Measurements from ENCODE around the gene COX10.

The COX10 gene

DNA sequence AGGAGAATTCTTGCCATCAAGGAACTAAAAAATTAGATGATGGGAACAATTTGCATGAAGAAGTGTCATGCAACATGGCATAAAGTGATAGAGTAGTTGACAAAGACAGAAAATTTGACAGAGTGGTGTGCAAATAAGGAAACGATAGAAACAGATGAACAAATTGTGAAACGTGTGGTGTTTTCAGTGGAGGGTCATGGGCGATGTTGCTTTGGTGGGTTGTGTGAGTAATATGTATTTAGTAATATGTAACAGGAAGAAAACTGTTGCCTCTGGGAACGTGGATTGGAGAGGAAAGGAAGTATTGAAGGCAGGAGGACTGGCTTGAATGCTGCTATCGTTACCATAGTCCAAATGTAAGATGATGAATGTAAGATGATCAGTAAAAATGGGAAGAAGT lies 3.6 kb downstream of the COX10 start:
- no peak for DNase-seq

DNA sequence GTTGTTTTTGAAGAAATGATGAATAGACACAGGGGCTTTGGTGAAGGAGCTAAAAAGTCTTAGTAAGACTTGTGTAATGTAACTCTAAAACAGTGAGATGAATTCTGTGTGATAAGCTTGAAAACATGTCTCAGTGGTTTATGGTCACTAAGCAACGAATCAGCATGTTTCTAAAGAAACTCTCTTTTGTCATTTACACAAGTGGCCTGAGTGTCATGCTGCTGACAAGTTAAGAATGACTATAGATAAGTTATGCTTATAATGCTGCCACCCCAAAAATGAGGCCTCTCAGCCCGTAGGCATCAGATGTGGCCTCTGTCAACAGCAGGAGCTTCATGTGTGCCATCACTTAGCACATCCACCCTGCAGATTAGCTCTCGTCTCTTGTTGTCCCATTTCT lies 8.7 kb downstream of the COX10 start:
- no peak for DNase-seq

DNA sequence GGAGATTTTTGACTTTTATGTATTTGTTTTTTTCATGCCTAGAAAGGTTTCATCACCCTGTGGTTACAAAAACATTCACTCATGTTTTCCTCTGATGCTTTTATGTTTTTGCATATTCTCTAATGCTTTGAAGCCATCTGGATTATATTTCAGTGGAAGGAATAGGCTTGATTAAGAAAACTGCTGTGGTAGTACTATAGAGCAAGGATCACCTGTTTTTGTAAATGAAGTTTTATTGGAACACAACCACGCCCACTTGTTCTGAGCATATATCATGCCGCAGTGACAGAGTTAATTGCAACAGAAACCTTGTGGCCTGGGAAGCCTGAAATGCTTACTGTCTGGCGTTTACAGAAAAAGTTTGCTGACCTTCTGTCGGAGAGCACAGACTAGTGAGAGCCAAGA lies 11.5 kb downstream of the COX10 start:
- DNase-seq: no peak

DNA sequence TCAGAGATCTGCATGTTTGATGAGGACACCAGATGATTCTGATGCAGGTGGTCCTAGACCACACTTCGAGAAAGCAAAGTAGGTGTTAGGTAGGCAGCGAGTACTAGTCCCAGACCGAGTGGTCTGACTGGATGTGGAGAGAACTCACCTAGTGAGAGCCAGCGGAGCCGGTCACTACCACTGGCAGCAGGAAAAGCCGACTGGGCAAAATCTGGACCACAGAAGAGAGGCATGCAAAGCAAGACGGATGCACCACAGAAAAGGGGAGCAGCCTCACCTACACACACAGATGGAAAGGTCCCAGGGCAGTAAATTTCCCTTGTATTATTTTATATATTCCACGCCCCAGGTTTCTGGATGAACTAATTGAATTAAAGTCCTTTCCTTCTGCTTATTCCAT lies 13.5 kb downstream of the COX10 start:
- no peak for DNase-seq

DNA sequence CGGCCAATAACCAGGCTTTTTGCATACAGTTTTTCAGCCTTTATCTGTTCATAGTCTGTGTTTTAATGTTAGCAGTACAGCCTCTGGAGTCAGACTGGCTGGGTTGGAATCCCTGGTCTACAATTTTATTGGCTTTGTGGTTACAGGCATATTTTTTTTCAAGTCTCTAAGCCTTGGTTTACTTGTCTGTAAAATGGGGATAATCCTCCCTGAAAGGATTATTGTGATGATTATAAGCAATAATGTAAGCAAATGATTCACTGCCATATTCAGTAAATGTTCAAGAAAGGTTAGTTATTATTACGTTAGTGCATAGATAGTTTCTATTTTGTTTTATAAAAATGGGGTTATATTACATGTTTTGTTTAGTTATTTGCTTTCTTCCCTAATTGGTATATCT lies 15.7 kb downstream of the COX10 start:
- DNase-seq: no peak

DNA sequence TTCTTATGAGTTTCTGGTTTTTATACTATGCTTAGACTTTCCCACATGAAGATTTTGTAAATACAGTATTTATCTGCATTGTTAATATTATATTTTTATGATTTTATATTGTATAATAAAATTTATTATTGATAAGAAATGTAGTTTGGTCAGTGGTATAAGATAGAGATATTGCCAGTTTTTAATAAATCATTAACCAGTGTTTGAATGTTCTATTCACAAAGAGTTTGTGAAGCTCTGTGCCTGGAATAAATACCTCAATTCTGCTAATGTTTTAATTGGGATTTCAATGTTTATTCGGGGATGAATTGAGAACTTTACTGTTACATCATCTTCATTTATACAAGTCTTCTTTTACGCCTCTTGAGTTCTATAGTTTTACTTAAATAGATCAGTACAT lies 16.9 kb downstream of the COX10 start:
- no peak for DNase-seq

DNA sequence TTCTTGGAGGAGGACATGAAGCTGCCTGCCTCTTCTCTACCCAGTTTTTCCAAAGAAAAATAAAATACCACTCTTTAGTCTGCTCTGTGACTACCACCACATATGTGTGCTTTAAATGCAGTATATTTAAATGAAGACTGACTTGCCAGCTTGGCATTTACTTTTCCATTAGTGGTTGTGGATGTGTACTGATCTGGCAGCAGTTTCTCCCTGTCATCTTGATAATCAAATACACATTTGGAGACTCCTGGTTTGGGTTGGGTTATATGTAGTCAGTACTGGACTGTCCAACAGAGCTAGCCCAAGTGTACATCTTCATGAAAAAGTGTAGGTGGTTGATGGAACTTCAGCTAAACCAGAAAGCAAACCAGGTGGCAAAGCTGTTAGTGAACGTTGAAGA lies 19.9 kb downstream of the COX10 start:
- no peak for DNase-seq

DNA sequence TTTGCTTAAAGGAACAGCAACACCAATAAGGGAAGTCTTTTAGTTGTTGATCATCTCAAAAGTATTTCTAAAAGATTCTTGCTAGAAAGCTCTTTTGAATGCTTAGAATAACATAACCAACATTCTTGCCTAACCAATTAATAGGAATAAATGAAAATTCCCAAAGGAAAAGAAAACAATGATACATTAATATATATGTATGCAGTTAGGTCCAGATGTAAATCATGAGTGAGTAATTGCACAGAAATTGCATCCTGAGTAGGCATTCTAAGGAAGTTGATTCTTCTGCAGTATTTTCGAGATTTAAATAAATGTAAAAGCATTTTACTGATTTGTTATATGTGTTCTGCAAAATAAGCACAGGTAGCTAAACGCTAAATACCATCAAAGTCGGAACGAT lies 22.1 kb downstream of the COX10 start:
- DNase-seq: no peak

DNA sequence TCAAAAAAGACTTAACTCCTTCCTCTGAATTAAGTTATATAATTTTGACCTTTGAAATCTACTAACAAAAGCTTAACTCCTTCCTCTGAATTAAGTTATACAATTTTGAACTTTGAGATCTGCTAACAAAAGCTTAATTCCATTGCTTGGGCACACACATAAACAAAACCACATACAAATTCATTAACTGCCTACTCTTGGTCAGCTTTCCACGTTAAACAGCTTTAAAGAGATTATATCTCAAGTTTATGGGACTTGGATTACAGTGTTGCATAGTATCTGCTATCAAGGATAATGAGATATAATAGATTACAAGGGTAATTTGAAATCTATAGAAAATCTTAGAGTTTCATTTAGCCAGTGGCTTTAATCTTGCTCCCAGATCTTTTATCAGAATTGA lies 23.5 kb downstream of the COX10 start:
- no peak for DNase-seq

DNA sequence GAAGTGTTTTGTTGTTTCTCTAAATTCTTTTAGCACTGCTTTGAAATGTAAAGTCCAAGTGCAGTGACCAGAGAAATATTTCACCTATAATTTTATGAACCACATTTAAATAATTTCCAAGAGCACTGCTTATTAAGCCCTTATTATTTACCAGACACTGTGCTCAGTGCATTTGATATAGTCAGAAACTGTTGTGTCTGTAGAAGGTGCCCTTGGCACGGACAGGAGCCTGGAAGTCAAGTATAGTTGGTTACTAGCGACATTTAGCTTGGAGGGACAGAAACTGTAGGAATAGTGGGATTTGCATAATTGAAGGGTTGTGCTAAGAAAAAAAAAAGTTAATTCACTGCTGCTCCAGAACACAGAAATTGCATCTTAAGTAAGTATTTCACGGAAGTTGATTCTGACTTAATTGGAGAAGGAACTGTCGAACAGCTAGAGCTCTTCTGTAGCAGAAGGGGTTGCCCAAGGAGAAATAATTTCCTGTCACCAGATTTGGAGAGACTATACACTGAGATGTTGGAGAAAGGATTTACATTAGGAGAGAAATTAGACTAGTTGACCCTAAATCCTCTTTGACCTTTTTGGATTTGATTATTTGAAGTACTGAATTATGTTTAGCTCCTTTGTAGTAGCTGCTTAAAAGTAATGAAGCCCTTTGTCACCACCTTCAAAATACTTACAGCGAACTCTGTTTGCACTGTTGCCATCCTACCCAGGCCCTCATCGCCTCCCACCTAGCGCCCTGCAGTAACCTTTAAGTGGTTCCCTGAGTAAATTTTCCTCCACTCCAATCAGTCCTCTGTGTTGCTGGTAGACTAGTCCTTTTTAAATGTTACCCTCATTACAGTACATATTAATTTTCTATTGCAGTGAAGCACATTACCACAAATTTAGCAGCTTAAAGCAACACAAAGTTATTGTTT lies 25.6 kb downstream of the COX10 start:
- DNase-seq: no peak

DNA sequence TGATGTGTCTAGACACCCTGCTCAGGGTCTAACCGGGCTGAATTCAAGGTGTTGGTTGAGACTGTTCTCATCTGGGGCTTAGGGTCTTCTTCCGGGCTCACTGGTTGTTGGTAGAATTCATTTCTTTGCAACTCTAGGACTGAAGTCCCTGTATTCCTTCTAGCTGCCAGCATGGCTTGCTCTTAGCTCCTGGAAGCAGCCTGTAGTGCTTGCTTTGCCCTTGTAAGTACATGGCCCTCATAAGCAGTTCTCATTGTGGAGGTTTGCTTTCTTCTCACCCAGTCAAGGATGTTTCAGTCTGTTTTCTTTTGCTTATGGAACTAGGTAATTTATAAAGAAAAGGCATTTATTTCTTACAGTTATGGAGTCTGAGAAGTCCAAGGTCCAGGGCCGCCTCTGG lies 26.3 kb downstream of the COX10 start:
- DNase-seq: no peak

DNA sequence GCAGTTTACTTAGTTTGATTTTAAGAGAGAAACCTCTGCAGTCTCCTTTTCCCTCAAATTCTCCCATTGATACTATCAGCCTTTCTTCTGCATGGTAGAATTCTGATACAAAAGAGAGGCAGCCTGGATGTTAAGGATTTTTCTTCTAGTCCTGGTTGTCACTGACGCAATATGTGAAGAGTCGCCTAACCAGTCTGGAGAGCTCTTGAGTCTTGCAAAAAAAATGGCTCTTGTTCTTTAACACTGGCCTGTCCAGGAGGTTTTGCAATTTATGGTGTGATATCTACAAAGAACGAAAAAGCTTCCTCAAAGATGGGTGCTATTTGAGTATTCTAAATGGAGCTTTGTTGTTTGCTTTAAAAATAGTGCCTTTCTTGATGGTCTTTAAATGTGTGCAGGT lies 28.9 kb downstream of the COX10 start:
- DNase-seq: no peak

DNA sequence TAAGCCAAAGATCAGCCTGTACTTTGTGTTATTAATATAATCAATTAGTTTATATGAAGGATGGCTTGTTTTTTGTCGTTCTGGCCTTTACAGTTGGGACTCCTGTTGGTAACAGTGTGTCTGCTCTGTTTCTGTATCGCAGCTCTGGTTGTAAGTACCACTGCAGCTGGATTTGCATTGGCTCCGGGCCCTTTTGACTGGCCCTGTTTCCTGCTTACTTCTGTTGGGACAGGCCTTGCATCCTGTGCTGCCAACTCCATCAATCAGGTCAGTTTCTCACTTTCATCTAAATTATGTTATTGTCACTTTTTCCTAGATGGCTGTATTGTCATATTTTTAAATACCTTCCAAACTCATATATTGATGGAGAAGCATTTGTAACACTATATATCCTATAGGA lies 32.7 kb downstream of the COX10 start:
- DNase-seq: no peak

DNA sequence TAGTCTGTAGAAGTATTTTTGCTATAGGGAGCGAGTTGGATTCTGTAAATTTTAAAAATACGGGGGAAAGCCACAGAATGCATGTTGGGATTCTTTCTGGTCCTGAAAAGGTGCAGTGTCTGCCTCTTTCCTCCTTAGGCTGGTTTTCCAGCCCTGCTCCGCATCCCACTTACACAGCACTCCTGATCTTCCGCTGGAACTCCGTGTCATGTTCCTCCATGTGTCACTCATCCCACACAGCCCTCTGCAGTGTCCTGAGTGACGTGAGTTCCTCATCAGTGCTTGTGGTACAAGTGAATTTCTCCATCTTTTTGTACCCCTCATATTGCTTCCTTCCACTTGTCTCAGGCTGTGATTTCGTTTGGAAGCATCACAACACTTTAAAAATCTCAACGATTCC lies 34.5 kb downstream of the COX10 start:
- no peak for DNase-seq

DNA sequence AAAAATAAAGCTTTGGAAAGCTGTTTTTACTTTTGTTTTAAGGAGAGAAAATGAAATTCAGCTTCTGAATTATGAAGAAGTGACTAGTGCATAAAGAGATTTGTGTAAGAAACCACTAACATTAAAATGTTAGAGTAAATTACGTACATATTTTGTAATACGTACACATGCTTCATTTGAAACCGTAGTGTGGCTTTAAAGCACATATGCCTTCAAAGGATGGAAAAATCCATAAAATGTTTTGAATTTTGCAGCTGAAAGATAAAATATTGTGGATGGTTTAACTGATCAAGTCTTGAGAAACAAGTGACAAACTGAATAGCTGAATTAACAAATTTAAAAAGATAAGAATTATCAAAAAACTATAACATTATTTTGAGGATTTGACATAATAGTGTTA lies 35.4 kb downstream of the COX10 start:
- no peak for DNase-seq

DNA sequence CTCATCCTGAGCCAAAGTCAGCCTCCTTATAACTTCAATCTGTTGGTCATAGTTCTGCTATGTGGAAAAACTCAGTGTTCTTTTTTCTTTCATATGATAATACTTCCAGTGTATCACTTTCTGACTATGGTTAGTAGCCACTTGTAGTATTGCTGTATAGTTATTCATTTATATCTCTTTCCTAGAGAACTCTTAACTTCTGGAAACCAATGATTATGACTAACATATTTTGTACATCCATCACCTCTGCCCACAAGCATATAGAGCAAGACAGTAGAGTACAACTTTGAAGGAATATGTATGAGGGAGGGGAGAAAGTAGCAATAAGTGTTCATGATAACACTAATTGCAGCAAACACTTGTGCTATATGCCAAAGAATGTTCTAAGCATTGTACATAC lies 38.6 kb downstream of the COX10 start:
- no peak for DNase-seq

DNA sequence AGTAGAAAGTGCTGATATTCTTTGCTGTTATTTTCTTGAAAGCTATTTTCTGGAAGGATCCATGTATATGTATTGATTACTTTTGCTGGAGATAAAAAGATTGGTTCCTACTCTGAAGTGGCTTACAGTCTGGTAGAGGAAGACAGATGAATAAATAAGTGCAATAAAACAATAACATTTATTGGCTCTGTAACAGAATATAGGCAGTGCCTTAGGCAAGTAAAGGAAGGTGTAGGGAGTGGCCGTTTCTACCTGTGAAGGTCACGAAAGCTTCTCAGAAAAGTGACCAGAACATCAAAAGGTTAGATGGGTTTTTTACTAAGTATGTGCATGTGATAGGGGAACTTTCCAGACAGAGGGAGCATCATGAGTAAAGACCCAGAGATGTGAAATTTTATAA lies 43.1 kb downstream of the COX10 start:
- no peak for DNase-seq

DNA sequence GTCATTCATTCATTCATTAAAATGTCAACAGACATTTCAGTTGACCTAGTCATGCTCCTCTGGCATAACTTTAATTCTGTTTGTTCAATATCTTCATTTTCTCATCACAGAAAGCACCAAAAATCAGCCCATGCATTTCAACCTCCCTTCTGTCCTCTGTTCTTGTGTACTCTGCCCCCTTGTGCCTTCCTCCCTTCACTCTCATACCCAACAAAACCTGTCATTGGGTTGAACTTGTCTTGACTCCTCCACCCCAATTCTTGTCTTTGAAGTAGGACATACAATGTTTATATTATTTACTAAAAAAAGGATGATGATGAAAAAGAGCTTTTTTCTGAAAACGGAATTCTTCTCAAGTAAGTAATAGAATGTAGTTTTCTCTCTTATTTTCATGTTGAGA lies 43.8 kb downstream of the COX10 start:
- DNase-seq: no peak

DNA sequence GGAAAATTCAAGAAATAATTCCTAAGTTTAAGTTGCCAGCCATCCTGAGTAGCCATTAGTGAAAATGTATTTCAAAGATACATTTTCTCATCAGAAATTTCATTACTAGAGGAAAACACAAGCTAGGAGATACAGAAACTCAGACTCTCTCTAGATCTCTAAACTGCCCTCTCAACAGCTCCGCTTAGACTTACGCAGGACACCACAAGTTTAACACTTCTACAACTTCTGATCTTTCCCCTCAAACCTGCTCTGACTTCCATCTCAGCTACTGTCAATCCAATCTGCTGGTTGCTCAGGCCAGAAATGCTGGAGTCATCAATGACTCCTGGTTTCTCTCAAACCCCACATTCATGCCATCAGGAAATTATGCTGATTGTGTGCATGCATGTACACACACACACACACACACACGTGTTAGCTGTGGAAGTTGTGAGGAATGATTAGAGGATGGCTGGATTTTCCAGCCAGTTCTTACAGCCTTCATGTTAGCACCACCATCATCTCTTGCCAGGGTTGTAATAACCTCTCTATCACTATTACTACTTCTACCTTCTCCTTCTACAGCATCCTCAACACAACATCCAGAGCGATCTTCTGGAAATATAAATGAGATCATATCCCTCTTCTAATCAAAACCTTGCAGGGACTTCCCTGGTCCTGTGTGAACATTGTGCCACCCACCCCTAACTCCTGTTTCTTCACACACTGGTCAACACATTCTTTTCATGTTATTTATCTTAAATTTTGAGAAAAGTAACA lies 47.1 kb downstream of the COX10 start:
- DNase-seq: no peak

DNA sequence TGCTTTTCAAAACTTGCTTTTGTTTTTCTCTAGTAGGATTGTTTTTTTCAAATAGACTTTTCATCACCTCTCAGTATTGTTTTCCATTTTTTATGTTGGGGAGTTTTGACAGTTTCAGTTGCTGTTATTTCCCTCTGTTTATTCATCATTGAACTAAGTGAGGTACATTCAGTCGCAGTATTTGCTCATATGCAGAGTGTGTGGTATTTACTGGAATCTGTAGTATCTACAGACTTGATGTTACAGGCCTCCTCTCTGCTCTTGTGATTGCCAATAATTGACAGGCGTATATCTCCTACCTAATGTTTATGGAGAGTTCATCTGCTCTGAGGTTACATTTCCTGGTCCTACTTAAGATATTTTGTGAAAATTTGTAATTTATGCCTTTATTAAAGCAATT lies 49.6 kb downstream of the COX10 start:
- DNase-seq: no peak

DNA sequence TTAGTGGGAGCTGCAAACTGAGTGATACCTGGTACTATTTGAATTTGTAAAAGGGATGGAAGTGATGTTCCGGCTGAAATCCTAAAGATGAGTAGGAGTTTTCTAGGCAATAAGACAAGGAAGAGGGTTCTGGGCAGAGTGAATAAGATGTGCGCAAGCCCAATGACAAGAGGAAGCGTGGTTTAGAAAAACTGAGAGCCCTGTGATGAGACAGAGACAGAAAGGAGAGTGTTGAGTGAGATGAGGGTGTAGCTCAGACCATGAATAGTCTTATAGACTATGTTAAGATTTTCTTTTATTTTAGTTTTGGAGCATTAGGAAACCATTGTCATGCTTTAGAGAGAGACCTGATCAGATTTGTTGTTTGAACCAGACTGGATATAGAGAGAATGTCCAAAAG lies 50.2 kb downstream of the COX10 start:
- no peak for DNase-seq

DNA sequence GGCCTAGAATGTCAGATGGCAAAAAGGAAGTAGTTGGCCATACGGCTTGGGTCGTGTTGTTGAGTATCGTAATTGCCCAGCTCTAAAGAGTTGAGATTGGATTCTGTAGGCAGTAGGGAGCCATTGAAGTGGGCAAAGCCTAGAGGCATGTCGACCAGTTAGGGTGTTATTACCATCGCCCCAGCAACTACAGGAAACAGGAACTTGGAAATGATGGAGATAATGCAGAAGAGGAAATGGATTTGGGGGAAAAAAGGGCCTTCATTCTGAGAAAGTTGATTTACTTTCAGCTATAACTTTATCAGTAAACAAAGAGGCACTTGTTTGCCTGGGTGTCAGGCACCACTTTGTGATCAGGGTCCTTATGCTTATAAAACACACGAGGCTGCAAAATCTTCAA lies 52.6 kb downstream of the COX10 start:
- no peak for DNase-seq

DNA sequence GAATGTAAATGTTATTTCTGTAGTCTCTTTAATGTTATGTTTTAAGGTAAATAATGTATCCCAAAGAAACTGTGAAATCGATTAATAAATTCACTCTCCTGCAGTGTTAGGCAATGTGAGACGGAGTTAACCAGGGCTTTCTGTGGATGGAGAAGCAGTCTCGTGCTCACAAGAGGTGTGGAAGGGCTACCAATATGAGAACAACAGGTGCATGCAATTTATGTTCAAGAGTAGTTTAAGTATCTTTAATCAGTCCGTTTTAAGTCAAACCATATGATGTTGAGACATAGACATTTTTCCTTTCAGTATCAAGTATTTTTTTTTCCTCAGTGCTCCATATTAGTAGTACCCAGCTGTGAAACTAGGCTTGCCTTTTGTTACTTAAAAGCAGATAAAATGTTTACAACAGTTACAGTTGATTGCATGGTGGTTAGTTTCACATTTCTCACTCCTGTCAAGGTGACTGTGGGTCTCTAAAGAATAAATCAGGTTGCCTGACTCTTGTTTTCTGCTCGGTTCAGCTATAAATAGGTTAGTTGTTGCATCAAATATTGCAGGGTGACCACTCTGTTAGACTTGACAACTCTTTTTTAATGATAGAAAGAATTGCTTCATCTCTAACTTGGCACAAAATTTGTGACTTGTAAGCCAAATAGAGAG lies 54.4 kb downstream of the COX10 start:
- DNase-seq: no peak

DNA sequence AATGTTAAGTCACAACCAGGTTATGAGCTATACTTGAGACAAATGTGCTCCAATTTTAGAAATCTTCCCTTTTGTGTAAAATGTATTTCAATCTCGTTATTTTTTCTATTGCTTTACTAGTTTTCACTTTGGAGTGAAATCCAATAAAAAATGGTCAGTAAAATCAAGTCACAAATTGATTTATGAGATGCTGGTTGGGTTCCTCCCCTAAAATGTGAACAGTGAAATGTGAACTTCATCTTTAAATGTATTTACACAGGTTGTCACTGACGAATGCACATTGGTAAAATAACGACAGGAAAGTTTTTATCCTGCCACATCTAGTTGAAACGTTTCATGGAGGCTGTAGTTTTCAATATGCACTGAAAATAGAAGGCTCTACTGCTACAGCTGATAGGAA lies 55.5 kb downstream of the COX10 start:
- no peak for DNase-seq
